SU-DHL-6 (cell line): ENCODE results near the gene SPRR1B.
"Not testable (repeated sequence)": the region's sequence is repeated elsewhere in the genome, so short reads cannot be mapped to it uniquely, and the experiment has no call there.

Source experiments
- EZH2phosphoT487 ChIP-seq: fragments of 200-600 bp; sonication (generic), shearing (Covaris generic); conservative IDR thresholded peaks from 2 replicates; pipeline ENCODE4 v1.6.1; 2018; ENCODE audit warnings: mild to moderate bottlenecking, antibody characterized with exemption, low read length, moderate library complexity, mixed read lengths
- TF ChIP-seq, protein P1 (sequence below): fragments of 200-600 bp; sonication (generic); IDR thresholded peaks from one replicate; pipeline ENCODE4 v1.5.1; 2017; ENCODE audit warnings: antibody characterized with exemption, mild to moderate bottlenecking, low read length, moderate library complexity; ENCODE audit not compliant: insufficient read depth, poor library complexity, severe bottlenecking

DNA sequence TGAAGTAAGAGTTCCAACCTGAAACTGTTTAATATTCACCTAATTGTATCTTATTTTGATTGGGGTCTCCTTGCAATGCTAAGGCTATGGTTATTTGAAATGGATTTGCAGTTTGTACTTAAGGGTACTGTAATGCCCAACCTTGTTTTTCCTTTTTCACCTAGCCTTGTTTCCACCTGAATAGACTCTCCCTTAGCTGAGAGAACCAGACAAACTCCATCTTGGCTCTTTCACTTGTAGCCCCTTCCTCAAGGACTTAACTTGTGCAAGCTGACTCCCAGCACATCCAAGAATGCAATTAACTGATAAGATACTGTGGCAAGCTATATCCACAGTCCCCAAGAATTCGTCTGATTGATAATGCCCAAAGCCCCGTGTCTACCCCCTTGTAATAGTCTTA lies 9.2 kb upstream of the SPRR1B start:
- TF ChIP-seq, protein P1, sequence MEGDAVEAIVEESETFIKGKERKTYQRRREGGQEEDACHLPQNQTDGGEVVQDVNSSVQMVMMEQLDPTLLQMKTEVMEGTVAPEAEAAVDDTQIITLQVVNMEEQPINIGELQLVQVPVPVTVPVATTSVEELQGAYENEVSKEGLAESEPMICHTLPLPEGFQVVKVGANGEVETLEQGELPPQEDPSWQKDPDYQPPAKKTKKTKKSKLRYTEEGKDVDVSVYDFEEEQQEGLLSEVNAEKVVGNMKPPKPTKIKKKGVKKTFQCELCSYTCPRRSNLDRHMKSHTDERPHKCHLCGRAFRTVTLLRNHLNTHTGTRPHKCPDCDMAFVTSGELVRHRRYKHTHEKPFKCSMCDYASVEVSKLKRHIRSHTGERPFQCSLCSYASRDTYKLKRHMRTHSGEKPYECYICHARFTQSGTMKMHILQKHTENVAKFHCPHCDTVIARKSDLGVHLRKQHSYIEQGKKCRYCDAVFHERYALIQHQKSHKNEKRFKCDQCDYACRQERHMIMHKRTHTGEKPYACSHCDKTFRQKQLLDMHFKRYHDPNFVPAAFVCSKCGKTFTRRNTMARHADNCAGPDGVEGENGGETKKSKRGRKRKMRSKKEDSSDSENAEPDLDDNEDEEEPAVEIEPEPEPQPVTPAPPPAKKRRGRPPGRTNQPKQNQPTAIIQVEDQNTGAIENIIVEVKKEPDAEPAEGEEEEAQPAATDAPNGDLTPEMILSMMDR: not testable (repeated sequence)
- TF ChIP-seq EZH2phosphoT487: not testable (repeated sequence)
